Tibial artery (tissue), 4 donors: Measurements from ENCODE around the gene F10.

Source experiments
- DNase-seq, 2 donors: peaks; one replicate each; pipeline ENCODE4 v3.0.0-alpha.2; 2019
- H3K27ac ChIP-seq, 2 donors: fragments of 200-600 bp; sonication (generic) in 1 of 2; 1 replicate in 1 of 2; 2 replicates in 1 of 2; pipeline ENCODE4 v1.5.1; 2018 to 2019; ENCODE audit warnings: mild to moderate bottlenecking in 1 of 2
- H3K27me3 ChIP-seq, 2 donors: fragments of 200-600 bp; sonication (generic) in 1 of 2; one replicate each; pipeline versions ENCODE4 v1.5.1 to v1.6.0; 2016 to 2019
- H3K36me3 ChIP-seq, 3 donors: fragments of 200-600 bp; sonication (generic) in 2 of 3; one replicate each; pipeline ENCODE4 v1.5.1; 2016 to 2019; ENCODE audit warnings: mild to moderate bottlenecking in 2 of 3
- H3K4me1 ChIP-seq, 4 donors: fragments of 200-600 bp; sonication (generic) in 2 of 4; 1 replicate in 3 of 4; 2 replicates in 1 of 4; pipeline ENCODE4 v1.5.1; 2016 to 2019
- H3K4me3 ChIP-seq, 2 donors: fragments of 200-600 bp; sonication (generic) in 1 of 2; 1 replicate in 1 of 2; 2 replicates in 1 of 2; pipeline ENCODE4 v1.5.1; 2018 to 2019; ENCODE audit warnings: mild to moderate bottlenecking in 2 of 2
- H3K9me3 ChIP-seq, 3 donors: fragments of 200-600 bp; sonication (generic) in 1 of 3; one replicate each; pipeline ENCODE4 v1.5.1; 2016 to 2019
- intact Hi-C: fragments of 100-400 bp; cut with DNase I; formaldehyde crosslinking; loops from one replicate; pipeline ENCODE4 v1.15.0; 2023; ENCODE audit warnings: low total_unique reads
- TF ChIP-seq, protein P1 (sequence below), 2 experiments: fragments of 200-600 bp in 1 of 2; fragments of 450-650 bp in 1 of 2; IDR thresholded peaks; one replicate each; pipeline ENCODE4 v1.5.1; 2017 to 2019; ENCODE audit warnings: antibody characterized with exemption in 2 of 2, mild to moderate bottlenecking in 1 of 2, moderate library complexity in 1 of 2

Gene F10

DNA sequence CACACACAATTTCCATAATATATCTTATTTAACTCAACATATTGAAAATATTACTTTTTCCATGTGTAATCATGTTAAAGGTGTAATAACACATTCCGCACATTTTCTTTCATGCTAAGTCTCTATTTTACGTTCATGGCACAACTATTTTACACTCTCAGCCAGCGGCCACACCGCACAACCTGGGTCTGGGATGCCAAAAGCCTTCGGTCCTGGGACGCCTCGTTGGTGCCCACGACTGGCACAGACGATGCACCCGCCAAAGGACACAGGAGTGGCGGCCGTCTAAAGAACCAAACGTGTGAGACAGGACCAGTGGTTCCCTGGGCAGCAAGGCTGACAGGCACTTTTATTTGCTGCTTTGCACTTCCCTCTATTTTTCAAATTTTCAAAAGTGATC, 25.8 kb downstream of the F10 start:
- Histone ChIP-seq H3K9me3 (no peaks in the 10 kb centered on the region), H3K27me3 (peaks cover 0 to 8% of the 10 kb centered on the region in 2 donors), H3K27ac (no peak overlapping the region), H3K36me3 (no peaks in the 10 kb centered on the region), H3K4me3 (no peak overlapping the region), H3K4me1 (peaks cover 0 to 12% (median 8%) of the 10 kb centered on the region in 4 donors)
- intact Hi-C loops = no loop called here
- TF ChIP-seq, protein P1, sequence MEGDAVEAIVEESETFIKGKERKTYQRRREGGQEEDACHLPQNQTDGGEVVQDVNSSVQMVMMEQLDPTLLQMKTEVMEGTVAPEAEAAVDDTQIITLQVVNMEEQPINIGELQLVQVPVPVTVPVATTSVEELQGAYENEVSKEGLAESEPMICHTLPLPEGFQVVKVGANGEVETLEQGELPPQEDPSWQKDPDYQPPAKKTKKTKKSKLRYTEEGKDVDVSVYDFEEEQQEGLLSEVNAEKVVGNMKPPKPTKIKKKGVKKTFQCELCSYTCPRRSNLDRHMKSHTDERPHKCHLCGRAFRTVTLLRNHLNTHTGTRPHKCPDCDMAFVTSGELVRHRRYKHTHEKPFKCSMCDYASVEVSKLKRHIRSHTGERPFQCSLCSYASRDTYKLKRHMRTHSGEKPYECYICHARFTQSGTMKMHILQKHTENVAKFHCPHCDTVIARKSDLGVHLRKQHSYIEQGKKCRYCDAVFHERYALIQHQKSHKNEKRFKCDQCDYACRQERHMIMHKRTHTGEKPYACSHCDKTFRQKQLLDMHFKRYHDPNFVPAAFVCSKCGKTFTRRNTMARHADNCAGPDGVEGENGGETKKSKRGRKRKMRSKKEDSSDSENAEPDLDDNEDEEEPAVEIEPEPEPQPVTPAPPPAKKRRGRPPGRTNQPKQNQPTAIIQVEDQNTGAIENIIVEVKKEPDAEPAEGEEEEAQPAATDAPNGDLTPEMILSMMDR (IDR thresholded peaks at IDR 0.05) = no peak
- DNase-seq = no peak

DNA sequence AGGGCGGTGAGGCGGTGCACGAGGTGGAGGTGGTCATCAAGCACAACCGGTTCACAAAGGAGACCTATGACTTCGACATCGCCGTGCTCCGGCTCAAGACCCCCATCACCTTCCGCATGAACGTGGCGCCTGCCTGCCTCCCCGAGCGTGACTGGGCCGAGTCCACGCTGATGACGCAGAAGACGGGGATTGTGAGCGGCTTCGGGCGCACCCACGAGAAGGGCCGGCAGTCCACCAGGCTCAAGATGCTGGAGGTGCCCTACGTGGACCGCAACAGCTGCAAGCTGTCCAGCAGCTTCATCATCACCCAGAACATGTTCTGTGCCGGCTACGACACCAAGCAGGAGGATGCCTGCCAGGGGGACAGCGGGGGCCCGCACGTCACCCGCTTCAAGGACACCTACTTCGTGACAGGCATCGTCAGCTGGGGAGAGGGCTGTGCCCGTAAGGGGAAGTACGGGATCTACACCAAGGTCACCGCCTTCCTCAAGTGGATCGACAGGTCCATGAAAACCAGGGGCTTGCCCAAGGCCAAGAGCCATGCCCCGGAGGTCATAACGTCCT, 26.4 kb downstream of the F10 start:
- H3K9me3 ChIP-seq = no peaks in the 10 kb centered on the region
- no peak for DNase-seq
- peaks cover 0 to 6% of the 10 kb centered on the region in 2 donors for H3K27me3 ChIP-seq
- intact Hi-C loops = no loop called here
- peaks cover 0 to 14% (median 8%) of the 10 kb centered on the region in 4 donors for H3K4me1 ChIP-seq
- no peak overlapping the region for H3K4me3 ChIP-seq
- no peak overlapping the region for H3K27ac ChIP-seq
- H3K36me3 ChIP-seq = no peaks in the 10 kb centered on the region
- TF ChIP-seq, protein P1 (IDR thresholded peaks at IDR 0.05) = no peak

DNA sequence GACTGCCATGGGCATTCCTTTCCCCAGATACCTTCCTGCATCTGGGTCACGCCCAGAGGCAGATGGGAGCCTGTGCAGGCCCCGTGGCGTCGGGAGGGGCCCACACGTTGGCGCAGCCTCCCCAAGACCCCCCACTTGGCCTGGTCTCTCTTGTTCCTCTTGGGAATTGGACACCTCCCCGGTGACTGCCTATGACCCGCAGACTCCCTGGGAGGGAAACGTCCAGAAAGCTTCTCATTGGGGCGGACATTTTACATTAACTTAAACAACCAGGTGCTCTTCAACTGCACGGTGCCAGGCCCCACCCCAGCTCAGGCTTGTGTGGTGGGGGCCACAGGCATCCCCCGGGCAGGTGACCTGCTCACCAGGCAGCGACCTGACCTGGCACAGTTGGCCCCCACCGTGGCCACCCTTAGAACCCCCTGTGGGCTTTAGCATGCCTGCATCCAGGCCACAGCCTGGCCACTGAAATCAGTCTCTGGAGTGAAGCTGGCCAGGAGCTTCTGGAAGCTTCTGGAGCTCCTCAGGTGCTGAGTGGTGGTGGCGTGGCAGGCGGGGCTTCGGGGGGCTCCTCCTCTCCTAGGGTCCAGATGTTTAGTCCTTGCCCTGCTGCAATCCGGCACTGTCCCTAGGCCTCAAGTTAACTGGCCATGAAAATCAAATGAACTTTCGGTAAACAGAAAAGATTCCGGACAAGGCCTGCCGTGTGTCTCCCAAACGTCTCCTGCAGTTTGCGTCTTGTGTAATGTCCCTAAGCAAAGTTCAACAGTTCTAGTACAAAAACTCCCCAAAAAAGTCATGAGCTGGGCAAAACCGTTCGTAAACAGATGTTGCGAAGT, 27.3 kb downstream of the F10 start:
- intact Hi-C loops = loop anchor here (10.0 kb wide), 2 partner anchors 55 to 115 kb away; partner anchors contain the start of genes CUL4A and PCID2
- H3K36me3 ChIP-seq = no peaks in the 10 kb centered on the region
- TF ChIP-seq, protein P1 (IDR thresholded peaks at IDR 0.05) = no peak
- no peaks in the 10 kb centered on the region for H3K9me3 ChIP-seq
- H3K27me3 ChIP-seq = peaks cover 0 to 2% of the 10 kb centered on the region in 2 donors
- no peak for DNase-seq
- H3K4me3 ChIP-seq = no peak overlapping the region
- peaks cover 0 to 19% (median 8%) of the 10 kb centered on the region in 4 donors for H3K4me1 ChIP-seq
- no peak overlapping the region for H3K27ac ChIP-seq

- Histone ChIP-seq H3K9me3 (no peaks in the 10 kb centered on the region), H3K4me1 (peaks cover 0 to 19% (median 8%) of the 10 kb centered on the region in 4 donors), H3K27ac (no peak overlapping the region), H3K4me3 (no peak overlapping the region), H3K36me3 (no peaks in the 10 kb centered on the region), H3K27me3 (peaks cover 0 to 2% of the 10 kb centered on the region in 2 donors)
- intact Hi-C loops = loop anchor here (10.0 kb wide), 2 partner anchors 54 to 116 kb away; partner anchors contain the start of genes CUL4A and PCID2
- no peak for DNase-seq
- TF ChIP-seq, protein P1 (IDR thresholded peaks at IDR 0.05) = no peak
Measured at GRCh38 chr13:113150550-113151365, 28.2 kb downstream of the F10 start.
